Fibroblast of mammary gland (primary cell): ENCODE data around the gene LDLRAD3.

Source experiments
- DNase-seq: peaks from one replicate; pipeline ENCODE4 v3.0.0-alpha.2; 2010; ENCODE audit warnings: low read depth
- H3K4me3 ChIP-seq: 2 replicates; pipeline ENCODE4 v1.5.1; 2011; ENCODE audit warnings: low read depth, mild to moderate bottlenecking, low read length, moderate library complexity; ENCODE audit not compliant: control insufficient read depth
- TF ChIP-seq, protein P1 (sequence below): conservative IDR thresholded peaks from 2 replicates; pipeline ENCODE4 v1.5.1; 2011; ENCODE audit warnings: low read depth, low read length, inconsistent platforms; ENCODE audit not compliant: control insufficient read depth, insufficient read depth

LDLRAD3 gene

DNA sequence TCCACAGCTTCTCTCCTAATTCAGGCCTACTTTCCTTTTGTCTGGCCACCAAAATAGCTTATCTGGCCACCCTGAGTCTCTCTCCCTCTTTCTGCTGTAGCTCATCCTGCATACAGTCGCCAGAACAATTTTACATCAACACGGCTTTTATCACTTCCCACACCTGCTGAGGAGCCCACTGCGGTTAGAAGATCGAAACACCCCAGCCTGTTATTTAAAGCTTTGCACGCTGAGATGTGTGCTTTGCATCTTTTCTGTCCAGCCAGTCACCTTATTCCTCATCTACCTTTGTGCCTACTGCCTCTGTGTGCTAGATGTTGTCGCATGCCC is 249.4 kb downstream of the LDLRAD3 start:
- no peak for DNase-seq
- TF ChIP-seq, protein P1, sequence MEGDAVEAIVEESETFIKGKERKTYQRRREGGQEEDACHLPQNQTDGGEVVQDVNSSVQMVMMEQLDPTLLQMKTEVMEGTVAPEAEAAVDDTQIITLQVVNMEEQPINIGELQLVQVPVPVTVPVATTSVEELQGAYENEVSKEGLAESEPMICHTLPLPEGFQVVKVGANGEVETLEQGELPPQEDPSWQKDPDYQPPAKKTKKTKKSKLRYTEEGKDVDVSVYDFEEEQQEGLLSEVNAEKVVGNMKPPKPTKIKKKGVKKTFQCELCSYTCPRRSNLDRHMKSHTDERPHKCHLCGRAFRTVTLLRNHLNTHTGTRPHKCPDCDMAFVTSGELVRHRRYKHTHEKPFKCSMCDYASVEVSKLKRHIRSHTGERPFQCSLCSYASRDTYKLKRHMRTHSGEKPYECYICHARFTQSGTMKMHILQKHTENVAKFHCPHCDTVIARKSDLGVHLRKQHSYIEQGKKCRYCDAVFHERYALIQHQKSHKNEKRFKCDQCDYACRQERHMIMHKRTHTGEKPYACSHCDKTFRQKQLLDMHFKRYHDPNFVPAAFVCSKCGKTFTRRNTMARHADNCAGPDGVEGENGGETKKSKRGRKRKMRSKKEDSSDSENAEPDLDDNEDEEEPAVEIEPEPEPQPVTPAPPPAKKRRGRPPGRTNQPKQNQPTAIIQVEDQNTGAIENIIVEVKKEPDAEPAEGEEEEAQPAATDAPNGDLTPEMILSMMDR: no peak
- no peak overlapping the region for H3K4me3 ChIP-seq

DNA sequence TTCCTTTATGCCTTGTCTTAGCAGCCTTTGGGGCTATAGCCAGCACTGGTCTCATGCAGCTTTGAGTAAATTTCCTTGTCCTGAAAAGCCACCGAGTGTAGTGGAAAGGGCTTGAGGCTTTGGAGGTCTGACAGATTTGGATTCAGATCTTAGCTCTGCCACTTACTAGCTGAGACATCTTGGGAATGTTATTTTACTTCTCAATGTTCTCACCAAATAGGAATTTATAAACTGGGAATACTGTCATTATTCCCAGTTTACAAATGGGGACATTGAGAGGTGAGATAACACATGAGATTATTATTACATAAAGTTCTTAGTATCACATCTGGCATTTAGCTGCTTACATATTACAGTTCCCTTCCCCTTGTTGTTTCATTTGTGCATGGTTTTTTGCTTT is 249.9 kb downstream of the LDLRAD3 start:
- TF ChIP-seq, protein P1: no peak
- no peak overlapping the region for H3K4me3 ChIP-seq
- DNase-seq: no peak

DNA sequence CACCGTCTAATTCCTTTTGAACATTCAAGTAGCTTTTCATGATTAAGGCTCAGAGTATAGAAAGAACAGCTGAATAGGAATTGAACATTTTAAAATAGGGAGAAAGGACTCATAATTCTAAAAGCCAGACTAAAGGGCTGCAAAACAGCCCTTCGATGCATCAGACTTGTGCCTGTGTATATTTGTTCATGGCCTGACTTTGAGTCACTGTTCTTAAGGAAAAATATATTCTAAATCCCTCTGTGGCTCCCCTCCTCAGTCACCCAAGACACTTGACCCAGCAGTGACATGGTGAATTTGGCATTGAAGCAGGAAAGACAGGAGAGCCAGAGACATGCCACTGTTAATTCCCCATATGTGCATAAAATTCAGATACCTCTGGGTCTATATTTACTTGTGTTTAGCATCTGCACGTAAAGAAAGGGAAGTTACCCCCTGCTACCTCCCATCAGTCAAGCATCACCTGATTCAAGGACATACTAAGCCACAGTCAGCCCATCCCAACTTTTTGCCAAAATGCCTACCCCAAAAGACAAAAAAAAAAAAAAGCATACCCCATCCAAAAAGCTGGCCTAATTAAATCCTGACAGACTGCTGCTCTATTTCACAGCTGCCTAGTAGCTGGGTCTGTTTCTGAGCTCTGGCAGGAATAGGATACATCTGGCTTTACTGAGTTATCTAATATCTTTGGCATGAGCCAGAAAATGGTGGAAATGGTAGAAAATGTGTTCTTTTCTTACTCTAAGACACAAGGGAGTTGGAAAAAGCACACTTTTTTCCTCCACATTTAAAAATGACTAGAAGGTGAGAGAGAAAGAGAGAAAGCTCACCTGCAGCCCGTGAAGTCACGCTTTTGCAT is 251.9 kb downstream of the LDLRAD3 start:
- no peak overlapping the region for H3K4me3 ChIP-seq
- TF ChIP-seq, protein P1: no peak
- peak; percentile 47 for DNase-seq

DNA sequence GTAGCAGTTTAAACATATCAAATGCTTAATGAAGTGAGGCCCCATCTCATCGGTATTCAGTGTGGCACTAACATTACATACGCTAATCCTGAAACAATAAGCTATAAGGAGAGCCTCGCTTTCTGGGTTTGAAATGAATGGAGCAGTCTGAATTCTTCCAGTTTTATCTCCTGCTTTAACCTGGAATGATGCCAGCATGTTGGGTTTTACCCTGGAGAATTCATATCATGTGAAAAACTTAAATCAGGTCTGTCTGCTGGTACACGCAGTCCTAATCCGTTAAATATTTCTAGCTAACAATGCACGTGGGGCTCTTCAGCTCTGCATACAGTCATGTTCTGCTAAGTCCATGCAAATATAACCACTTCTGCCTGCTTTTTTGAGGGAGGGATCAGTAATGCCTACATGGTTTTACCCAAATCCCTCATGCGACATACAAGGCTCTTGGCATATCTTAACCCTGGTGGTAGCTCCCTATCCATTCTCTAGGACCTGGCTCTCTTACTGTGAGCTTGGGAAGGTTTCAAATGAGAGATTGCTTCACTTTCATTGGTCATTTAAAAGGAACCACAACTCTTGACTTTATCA is 252.6 kb downstream of the LDLRAD3 start:
- no peak overlapping the region for H3K4me3 ChIP-seq
- peak; percentile 56 for DNase-seq
- TF ChIP-seq, protein P1: no peak

DNA sequence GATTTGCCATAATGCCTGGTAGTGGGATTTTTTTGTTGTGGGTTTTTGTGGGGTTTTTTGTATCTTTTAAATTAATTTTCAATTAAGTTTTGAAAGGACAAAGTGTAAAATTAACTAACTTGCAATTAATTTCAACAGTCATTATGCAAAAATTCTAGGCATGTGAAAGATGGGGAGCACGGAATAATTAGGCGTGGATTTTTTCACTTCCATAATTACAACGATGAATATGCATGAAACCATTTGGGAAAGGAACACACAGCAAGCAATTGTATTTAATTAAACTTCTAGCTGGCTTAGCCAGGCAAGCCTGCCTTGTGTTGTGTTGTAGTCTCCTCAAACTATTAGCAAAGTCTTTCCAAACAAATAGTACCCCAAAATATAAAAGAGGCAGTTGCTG is 257.5 kb downstream of the LDLRAD3 start:
- TF ChIP-seq, protein P1: no peak
- DNase-seq: no peak
- H3K4me3 ChIP-seq: no peak overlapping the region

DNA sequence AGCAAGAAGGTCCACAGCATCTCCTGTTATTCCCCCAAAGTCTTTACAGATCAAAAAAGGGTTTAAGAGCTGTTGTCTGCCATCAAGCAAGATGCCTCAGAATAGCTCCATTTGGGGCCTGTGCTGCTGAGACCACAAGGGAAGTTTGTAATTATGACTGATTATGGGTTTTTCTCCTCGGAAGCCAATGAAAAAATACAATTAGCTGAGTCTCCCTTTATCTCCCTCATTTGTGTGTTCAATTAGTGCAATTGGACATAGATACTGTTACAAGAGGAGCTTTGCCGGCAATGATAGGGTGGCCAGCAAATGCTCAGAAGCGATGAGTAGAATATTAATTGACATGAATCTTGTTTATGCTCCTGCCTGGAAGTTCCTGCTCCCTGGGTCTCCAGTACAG is 261.7 kb downstream of the LDLRAD3 start:
- no peak overlapping the region for H3K4me3 ChIP-seq
- TF ChIP-seq, protein P1: no peak
- no peak for DNase-seq
